Measurements from ENCODE around the gene EIF4H. TPM values are rescaled to one million over a fixed set of nuclear protein-coding genes. Genes with fewer than 3 reads are reported as not detected.

The EIF4H gene
- total and polyA plus RNA-seq, 2 of the 8 experiments (the other 6 are each of a cell fraction or from before 2014, with no cell fraction given) = 323 to 382 TPM

GRCh38 chr7:74228951-74229900, 55.1 kb downstream of the EIF4H start:
- POLR2A ChIA-PET (ENCODE audit: partially characterized antibody) = interaction anchor here (0.6 to 2.2 kb wide), 7 partner anchors 9 to 172 kb away, joined by 3 to 14 read pairs (median 4); no protein-coding TSS in a partner anchor
- no peak overlapping the region for H2BK12ac ChIP-seq (ENCODE audit: low read depth, low read length)

More at GRCh38 chr7:74228951-74229900, 55.1 kb downstream of the EIF4H start:
- no peak overlapping the region for H2BK120ac ChIP-seq (replicated peaks; ENCODE audit: low read depth, low read length)
- H3K56ac ChIP-seq (replicated peaks; ENCODE audit: insufficient read length, low read depth, low read length) = no peak overlapping the region
- H3K23me2 ChIP-seq (ENCODE audit: low read depth, low read length) = no peaks in the 10 kb centered on the region
- no peaks in the 10 kb centered on the region for H3K9me3 ChIP-seq (ENCODE audit: insufficient read depth in 2 of 2, low read depth in 1 of 2, low read length in 1 of 2)
- H3K23ac ChIP-seq (ENCODE audit: insufficient read length) = no peak overlapping the region
- no peak overlapping the region for H3K9ac ChIP-seq (replicated peaks in 1 of 4; ENCODE audit: extremely low read depth in 1 of 4, low read depth in 3 of 4, low read length in 3 of 4)
- H3K27ac ChIP-seq (ENCODE audit: low read depth, low read length) = no peak overlapping the region
- no peaks in the 10 kb centered on the region for H3K79me2 ChIP-seq (ENCODE audit: control insufficient read depth in 1 of 2, insufficient read depth in 2 of 2, low read length in 2 of 2)
- H3K27me3 ChIP-seq (replicated peaks in 1 of 4; ENCODE audit: control insufficient read depth in 3 of 4, extremely low read depth in 1 of 4, insufficient read depth in 3 of 4, low read length in 3 of 4) = no peaks in the 10 kb centered on the region
- H2BK15ac ChIP-seq (ENCODE audit: low read length) = no peak overlapping the region
- H2BK5ac ChIP-seq (ENCODE audit: low read depth, low read length) = no peak overlapping the region
- peaks cover 13 to 60% (median 31%) of the 10 kb centered on the region in 4 experiments for H3K36me3 ChIP-seq (ENCODE audit: control insufficient read depth in 2 of 4, insufficient read depth in 4 of 4, low read length in 3 of 4)
- 96% methylated on average over 9 of the region's 9 CpGs; no CpG with 5 or more reads in 1 of the 2 experiments for WGBS, 2 experiments (ENCODE audit: extremely low coverage in 1 of 2, insufficient coverage in 1 of 2, insufficient read length in 1 of 2, insufficient replicate concordance in 2 of 2, low coverage in 1 of 2, low lambda C conversion rate in 2 of 2, missing lambda C conversion rate in 1 of 2)
- H2BK20ac ChIP-seq (ENCODE audit: low read length) = no peak overlapping the region
- FAIRE-seq (no peak), DNase-seq (ENCODE audit: low read depth in 1 of 2, low spot score in 2 of 2) (no peak)
- H3K79me1 ChIP-seq (ENCODE audit: low read depth, low read length) = no peaks in the 10 kb centered on the region
- no peak overlapping the region for H4K91ac ChIP-seq (replicated peaks; ENCODE audit: insufficient read length, low read length)
- no peaks in the 10 kb centered on the region for H3K4me1 ChIP-seq (replicated peaks in 1 of 4; ENCODE audit: control insufficient read depth in 3 of 4, insufficient read depth in 4 of 4, low read length in 3 of 4)
- H3K4me3 ChIP-seq (ENCODE audit: extremely low read depth in 1 of 4, insufficient read depth in 2 of 4, low read depth in 3 of 4, low read length in 4 of 4) = no peak overlapping the region
- no peak overlapping the region for H4K8ac ChIP-seq (ENCODE audit: extremely low read depth, insufficient read depth, low read length)
- no peak overlapping the region for H3K4ac ChIP-seq (replicated peaks; ENCODE audit: insufficient read length, low read depth, low read length)
- no peak overlapping the region for H2AK5ac ChIP-seq (ENCODE audit: low read depth, low read length)
- TF ChIP-seq RAD21 (IDR thresholded peaks at IDR 0.05 in 1 of 2, conservative IDR thresholded peaks at IDR 0.05 in 1 of 2; ENCODE audit: low read depth in 2 of 2, low read length in 2 of 2) = no peak
- H4K20me1 ChIP-seq (replicated peaks in 1 of 2; ENCODE audit: control insufficient read depth in 1 of 2, insufficient read depth in 2 of 2, low read length in 2 of 2) = peaks cover 4 to 10% of the 10 kb centered on the region in 2 experiments
- H3K4me2 ChIP-seq (ENCODE audit: insufficient read depth in 1 of 2, low read depth in 2 of 2, low read length in 2 of 2) = no peak overlapping the region
- no peak overlapping the region for H2AFZ ChIP-seq (ENCODE audit: low read length)
- no peak overlapping the region for H4K5ac ChIP-seq (ENCODE audit: insufficient read length, low read depth, low read length)
- no peak overlapping the region for H3K18ac ChIP-seq (ENCODE audit: extremely low read depth, low read length)
- no peak overlapping the region for H3K14ac ChIP-seq (ENCODE audit: insufficient read length)
- CTCF ChIA-PET (ENCODE audit: partially characterized antibody) = interaction anchor here (0.8 to 2.6 kb wide), 4 partner anchors 11 to 176 kb away, joined by 3 to 13 read pairs (median 8); no protein-coding TSS in a partner anchor

Data from H1 (cell line).